HG03521 (cell line): ENCODE measurements around the gene AK3.

Experiments used
- ATAC-seq: cut with Tn5 transposase; IDR thresholded peaks from one replicate; pipeline ENCODE4 v1.9.1; 2021; ENCODE audit warnings: mild to moderate bottlenecking, moderate library complexity; ENCODE audit not compliant: unreplicated experiment

Gene AK3

DNA sequence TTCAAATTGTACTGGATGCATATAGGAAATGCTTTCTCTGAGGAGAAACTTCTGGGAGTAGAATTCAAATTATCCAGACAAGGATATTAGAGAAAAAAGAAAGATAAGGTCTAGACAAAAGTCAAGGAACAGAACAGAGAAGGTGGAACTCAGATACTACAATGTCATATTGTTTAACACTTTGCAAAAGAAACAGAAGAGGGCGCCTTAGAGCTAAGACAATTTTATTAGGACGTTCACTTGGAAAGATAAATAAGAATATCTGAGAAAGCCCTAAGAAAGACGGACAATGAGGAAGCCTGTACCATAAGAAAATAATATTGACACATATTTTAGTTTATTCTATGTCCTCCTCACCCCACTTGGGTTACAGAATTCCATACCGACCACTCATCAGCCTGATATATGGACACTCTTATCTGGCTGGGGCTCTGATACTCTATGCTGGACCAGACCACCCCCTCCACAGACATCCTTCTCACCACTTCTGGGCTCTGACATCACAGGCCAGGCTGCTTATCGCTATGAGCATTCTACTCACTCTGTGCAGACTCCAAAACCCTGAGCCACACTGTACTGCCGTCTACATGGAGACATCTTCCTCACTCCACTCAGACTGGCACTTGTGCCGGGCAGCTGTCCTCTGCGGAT is 9.1 kb upstream of the AK3 start:
- no peak for ATAC-seq

DNA sequence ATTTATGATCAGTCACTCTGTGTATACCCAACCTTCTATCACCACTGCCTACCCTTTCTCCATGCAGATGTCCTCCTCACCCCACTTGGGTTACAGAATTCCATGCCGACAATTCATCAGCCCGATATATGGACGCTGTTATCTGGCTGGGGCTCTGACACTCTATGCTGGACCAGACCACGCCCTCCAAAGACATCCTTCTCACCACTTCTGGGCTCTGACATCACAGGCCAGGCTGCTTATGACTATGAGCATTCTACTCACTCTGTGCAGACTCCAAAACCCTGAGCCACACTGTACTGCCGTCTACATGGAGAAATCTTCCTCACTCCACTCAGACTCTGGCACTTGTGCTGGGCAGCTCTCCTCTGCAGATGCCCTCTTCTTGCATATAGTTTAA is 7.6 kb upstream of the AK3 start:
- ATAC-seq: no peak

DNA sequence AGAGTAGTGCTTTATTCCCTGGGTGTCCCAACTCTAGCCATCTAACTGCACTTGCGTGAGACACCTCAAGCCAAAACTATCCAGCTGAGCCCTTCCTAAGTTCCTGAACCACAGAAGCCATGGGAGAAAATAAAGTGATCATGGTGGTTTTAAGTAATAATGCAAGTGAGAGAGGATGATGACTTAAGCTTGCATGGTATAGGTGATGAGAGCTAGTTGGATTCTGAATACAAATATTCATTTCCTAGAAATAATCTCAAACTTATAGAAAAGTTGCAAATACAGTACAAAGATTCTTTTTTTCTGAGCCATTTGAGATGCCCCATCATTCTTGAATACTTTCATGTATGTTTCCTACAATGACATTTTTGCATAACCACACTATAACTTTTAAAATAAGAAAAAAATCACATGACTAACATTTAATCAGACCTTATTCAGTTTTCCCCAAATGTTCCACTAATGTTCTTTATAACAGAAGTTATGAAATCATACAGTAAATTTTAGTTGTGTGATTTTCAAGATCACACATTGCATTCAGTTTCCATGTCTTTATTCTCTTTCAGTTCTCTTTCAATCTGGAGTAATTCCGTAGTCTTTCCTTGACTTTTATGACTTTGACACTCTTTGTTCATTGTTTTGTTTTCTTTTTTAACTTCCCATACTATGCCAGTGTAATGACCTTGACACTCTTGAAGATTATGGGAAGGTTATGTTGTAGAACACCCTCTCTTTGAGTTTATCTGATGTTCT is 5.5 kb upstream of the AK3 start:
- ATAC-seq: no peak

DNA sequence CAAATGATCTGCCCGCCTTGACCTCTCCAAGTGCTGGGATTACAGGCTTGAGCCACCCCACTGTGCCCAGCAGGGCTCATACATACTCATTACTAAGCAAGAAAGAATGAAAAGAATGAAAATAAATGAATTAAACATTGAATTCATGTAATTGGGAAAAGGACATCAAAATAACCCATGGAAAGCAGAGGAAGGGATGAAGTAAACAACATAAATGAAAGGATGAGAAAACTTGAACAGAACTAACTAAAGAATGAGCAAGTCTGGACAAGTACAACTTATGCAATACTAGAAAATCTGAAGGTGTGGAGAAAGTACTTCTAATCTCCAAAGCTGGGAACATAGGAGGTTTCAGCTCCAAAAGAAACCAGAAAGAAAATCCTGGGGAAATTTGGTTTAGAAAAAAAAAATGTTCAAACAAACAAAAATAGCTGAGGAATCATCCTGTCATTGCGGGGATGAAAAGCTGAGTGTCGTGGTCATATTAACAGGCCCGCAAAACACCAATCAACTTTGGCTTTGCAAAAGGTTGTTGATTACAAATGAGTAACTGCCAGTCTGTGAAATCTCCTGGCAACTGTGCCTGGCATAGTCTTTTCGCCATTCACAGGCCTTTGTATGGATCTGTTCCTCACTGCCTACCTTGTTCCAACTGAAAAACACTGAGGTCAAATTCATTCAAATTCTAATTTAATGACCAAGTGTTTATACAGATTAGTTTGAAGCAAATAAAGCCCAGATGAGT is 2.3 kb upstream of the AK3 start:
- no peak for ATAC-seq

DNA sequence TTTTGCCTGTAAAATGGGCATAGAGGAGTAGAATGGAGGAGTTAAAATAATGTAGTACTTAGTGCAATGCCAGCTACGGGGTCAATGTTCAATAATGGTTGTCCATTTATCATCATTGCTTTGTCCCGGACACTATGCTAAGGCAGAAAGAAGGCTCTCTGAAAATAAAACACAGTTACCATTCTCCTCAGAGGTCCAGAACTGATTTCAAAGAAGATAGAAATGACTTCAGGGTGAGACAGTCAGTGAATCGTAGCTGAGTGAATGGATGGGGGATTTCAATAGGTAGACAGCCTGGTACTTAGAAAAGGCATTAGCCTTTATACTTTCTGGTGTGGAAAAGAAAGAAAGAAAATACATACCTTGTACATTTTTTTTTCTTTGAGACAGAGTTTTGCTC is 1.2 kb upstream of the AK3 start:
- no peak for ATAC-seq

DNA sequence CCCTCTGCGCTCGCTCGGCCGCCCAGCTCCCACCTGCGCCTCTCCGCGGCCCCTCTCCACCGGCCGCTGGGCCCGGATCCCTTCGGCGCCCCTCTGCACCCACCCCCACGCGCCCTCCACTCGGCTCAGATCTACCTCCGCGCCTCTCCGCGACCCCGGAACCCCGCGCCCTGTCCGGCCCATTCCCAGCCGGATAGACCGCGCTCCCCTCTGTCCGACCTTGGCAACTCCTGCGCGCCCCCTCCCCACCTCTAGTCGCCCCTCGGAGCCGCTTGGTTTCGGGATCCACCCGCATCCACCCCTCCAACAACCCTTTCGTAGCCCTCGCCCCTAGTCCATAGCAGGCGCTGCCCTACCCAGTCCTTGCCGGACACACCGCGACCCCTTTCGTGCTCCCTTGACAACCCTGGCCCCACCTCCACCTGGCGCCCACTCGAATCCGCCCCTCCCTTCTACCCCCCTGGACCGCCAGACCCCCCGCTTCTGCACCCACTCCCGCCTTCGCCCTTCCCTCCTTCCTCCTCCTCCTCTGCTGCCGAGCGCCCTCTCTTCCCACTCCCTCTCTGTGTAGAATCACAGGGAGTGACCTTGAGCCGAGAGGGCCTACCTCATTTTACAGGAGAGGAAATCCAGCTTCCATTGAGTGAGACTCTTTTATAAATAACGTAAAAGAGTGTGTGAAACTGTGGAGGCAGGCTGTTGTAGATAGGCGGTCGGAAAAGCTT is 525 bp upstream of the AK3 start:
- peak; percentile 1 for ATAC-seq

DNA sequence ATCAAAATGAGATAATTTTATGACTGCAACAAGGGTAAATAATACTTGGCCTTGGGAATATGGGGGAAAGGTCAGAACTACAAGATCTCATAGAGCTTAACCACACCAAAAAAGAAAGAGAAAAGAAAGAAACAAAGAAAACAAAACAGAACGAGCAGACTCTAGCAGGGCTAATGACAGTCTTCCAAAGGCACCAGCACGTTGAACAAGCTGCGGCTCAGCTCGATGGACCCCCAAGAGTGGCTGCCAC is 689 bp downstream of the AK3 start:
- no peak for ATAC-seq

DNA sequence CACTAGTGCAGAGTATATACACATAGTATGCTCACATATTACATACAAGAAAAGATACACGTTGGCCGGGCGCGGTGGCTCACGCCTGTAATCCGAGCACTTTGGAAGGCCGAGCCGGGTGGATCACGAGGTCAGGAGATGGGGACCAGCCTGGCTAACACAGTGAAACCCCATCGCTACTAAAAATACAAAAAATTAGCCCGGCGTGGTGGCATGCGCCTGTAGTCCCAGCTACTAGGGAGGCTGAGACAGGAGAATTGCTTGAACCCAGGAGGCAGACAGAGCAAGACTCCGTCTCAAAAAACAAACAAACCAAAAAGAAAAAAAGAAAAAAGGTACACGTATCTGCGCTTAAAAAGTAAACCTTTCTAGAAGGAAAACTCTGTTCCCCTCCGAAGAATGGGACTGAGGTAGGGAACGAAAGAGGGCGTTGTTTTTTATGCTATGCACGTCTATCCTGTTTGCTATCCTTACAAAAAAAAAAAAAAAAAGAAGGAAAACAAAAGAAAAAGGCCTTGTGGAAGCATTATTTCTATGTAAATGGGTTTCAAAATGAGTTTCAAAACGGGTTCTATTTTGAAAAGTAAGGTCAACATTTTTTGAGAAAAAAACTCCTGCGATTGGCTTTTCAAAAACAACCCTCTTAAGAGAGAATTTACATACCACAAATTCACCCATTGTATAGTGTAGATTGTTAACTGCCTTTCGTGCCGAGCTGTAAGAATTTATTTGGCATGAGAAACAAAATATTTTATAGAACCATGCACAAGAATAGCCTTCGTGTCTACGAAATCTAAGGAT is 1.2 kb downstream of the AK3 start:
- ATAC-seq: no peak

DNA sequence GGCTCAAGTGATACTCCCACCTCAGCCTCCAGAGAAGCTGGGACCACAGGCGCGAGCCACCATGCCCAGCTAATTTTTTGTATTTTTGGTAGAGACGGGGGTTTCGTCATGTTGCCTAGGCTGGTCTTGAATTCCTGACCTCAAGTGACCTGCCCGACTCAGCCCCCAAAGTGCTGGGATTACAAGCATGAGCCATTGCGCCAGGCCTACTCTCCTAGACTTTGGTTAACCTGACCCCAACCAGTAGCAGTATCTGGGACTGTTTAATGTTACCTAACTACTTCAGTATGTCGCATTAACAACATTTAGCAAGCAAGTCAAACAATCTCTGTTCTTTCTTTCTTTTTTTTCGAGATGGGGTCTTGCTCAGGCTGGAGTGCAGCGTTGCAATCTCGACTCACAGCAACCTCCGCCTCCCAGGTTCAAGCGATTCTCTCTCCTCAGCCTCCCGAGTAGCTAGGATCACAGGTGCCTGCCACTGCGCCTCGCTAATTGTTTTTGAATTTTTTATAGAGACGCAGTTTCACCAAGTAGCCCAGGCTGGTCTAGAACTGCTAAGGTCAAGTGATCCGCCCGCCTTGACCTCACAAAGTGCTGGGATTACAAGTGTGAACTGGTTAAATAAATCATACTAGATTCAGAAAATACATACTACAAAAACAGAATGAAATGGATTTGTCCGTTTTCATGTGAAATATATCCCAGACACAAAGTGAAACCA is 2.0 kb downstream of the AK3 start:
- ATAC-seq: no peak

DNA sequence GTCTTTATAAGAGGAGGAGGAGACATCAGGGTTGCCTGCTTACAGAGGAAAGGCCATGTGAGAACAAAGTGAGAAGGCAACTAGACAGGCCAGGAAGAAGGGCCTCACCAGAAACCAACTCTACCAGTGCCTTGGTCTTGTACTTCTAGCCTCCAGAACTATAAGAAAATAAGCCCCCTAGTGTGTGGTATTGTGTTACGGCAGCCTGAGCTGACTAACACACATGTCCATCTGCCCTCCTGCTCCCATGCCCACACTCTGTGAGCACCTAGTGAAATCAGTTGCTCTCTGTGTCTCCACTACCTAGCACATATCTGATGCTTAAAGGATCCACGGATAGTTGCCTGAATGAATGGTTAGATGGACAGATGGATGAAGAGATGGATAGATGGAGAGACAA is 6.9 kb downstream of the AK3 start:
- no peak for ATAC-seq

DNA sequence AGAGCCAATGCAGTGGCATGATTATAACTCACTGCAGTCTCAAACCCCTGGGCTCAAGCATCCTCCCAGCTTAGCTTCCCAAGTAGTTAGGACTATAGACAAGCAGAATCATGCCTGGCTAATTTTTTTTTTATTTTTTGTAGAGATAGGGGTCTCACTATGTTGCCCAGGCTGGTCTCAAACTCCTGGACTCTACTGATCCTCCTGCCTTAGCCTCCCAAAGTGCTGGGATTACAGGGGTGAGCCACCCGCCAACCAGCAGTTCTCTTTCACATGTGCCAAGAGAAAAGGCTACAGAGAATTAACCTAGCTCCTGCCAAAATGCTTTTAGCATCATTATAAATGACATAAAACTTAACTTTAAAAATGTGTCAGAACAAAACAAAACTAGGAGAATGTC is 8.1 kb downstream of the AK3 start:
- ATAC-seq: no peak

DNA sequence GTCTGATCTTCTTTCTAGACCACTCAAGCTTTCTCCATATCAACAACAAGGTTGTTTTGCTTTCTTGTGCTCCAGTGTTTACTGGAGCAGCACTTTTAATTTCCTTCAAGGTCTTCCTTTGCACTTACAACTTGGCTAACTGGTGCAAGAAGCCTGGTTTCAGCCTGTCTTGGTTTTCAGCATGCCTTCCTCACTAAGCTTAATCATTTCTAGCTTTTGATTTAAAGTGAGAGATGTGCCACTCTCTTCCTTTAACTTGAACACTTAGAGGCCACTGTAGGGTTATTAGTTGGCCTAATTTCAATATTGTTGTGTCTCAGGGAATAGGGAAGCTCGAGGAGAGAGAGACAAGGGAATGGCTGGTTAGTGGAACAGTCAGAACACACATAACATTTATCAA is 13.4 kb downstream of the AK3 start:
- ATAC-seq: no peak

DNA sequence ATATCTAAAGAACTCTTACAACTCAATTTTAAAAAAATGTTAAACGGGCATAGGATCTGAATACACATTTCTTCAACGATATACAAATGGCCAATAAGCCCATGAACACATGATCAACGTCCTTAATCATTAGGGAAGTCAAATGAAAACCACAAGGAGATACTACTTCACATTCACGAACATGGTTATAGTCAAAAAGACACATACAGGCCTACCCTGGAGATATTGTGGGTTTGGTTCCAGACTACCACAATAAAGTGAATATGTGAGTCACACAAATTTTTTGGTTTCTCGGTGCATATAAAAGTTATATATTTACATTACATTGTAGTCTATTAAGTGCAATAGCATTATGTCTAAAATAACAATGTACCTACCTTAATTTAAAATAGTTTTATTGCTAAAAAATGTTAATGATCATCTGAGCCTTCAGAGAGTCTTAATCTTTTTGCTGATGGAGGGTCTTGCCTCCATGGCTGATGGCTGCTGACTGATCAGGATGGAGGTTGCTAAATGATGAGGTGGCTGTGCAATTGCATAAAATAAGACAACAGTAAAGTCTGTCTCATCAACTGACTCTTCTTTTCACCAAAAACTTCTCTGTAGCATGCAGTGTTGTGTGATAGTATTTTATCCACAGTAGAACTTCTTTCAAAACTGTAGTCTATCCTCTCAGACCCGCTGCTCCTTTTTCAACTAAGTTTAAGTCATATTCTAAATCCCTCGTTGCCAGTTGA is 15.1 kb downstream of the AK3 start:
- no peak for ATAC-seq

DNA sequence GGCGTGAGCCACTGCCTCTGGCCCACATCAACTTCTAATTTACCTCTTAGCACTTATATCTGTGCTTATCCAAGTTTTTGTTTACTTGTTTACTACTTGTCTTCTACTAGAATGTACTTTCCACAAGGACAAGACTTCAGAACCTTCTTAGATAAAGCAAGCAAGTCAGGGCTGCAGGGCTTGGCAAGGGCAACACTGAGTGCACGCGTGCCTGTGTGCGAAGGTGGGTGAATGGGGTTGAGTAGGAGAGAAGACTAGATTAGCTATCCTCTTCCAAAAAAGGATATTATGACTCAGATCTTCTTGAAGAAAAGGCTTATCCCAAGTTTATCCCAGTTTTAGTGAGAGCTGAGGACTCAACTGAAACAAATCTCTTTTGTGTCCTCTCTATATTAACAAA is 19.3 kb downstream of the AK3 start:
- ATAC-seq: no peak

DNA sequence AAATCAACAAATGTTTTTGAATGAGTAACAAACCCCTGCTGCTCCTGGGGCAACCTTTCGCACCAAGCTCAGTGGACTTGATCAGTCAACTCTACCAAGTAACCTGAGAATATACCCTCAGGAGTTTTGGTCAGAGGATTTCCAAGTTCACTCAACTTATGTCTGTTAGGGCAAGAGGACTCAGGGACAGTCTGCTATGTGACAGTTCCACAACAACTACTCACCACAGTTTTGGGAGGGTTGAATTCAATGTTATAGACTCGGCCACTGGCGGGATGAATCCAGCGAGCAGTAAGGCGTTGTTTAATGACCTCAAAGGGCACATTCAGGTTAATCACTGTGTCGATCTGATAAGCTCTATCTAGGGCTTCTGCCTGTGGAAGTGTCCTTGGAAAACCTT is 22.1 kb downstream of the AK3 start:
- ATAC-seq: no peak

DNA sequence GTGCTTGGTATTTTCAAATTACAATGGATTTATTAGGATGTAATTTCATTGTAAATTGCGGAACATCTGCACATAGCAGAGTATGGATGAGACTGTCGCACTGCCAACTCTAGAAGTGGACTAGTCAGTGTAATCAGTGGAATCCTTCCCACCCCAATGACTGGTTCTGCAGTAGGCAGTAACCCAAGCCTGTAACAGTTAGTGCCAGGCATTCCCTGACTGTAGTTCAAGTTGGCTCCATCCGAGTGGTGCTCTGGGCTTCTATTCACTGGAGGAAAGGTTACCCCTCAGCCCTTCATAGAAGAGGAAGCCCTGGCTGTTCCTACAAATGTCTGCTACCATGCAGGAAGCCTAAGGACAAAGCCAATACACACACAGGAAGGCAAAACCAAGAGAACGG is 23.2 kb downstream of the AK3 start:
- no peak for ATAC-seq

DNA sequence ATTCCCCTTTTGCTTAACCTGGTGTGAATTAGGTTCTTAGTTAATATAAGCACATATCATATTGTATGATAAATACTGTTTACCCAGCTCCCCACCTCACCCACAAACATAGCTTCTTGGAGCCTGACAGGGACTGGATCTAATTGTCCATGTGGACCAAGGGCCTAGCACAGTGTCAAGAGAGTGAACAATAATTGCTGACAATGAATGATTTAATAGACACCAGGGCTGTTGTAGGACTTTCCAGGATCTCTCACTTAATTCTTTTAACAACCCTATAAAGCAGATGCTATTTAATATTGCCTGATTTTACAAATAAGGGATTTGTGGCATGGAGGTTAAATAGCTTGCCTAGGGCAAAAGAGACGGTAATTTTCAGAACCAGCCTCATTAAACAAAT is 24.8 kb downstream of the AK3 start:
- no peak for ATAC-seq

DNA sequence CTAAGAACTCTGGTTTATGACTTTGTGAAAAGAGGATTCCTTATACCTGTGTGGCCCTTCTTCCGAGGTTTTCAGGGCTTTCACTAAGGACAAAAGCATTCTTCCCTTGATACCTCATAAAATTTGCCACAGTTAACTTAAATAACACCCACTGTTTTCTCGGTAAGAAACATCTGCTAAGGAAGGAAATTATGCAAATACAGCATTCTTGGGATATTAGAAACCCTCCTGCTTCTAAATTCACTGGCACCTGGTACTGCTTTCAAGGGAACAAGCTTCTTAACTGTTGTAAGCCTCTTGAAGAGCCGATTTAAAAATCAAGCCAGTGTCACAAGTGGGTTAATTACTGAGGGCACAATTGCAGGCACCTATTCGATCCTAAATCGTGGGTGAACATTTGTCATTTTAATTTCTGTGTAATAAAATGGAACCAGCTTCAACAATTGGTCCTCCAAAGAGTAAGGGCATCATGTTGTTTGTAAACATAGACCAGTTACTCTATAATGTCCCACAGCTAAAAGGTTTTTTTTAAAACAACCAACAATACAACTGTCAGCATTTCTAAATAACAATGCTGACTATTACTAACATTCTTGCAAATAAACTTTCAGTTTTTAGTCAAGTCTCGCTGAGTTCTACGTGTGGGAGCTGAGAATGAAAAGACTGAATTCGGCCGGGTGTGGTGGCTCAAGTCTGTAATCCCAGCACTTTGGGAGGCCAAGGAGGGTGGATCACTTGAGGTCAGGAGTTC is 26.6 kb downstream of the AK3 start:
- no peak for ATAC-seq

DNA sequence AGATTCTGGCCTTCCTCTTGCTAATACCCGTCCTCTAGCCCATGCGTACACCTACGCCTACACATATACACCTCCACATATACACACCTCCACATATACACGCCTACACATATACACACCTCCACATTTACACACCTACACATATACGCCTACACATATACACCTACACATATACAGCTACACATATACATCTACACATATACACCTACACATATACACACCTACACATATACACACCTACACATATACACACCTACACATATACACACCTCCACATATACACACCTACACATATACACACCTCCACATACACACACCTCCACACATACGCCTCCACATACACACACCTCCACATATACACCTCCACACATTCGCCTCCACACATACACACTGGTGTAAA is 27.2 kb downstream of the AK3 start:
- no peak for ATAC-seq
